HG03039 (cell line): ENCODE measurements around the gene PKP3.
"Not testable (repeated sequence)": the region's sequence is repeated elsewhere in the genome, so short reads cannot be mapped to it uniquely, and the experiment has no call there.

Source experiments
- ATAC-seq: cut with Tn5 transposase; IDR thresholded peaks from one replicate; pipeline ENCODE4 v1.9.1; 2021; ENCODE audit warnings: mild to moderate bottlenecking, moderate library complexity; ENCODE audit not compliant: unreplicated experiment

The PKP3 gene

DNA sequence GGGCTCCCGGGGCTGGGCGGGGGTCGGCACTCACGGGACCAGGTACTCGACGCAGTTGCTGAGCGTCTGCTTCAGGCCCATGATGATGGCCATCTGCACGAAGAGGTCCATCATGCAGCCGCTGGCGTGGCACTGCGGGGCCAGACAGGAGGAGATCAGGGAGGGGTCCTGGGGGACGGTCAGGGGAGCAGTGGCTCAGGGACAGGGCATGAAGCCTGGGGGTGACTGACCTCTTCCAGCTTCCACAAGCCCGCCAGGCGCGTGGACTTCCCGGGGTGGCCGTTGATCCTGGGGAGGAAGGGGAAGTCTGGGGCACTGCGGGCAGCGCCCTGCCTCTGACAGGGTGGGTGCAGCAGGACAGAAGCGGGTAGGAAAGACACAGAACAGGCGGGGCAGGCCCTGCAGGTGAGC lies 26.9 kb downstream of the PKP3 start:
- no peak for ATAC-seq

DNA sequence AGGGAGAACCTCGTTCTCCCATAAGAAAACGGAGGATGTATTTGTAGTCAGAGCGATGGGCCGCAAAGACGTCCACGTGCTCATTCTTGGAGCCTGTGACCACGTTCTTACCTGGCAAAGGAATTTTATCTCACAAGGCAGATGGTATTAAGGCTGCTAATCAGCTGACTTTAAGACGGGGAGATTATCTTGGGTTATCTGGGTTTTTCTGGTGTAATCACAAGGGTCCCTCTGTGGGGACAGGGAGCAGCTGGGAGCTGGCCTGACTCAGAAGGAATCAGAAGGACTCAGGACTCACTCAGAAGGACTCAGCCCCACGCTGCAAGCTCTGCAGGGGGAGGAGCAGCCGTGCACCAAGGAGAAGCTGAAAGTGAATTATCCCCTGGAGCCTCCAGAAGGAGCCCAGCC lies 28.2 kb downstream of the PKP3 start:
- no peak for ATAC-seq

DNA sequence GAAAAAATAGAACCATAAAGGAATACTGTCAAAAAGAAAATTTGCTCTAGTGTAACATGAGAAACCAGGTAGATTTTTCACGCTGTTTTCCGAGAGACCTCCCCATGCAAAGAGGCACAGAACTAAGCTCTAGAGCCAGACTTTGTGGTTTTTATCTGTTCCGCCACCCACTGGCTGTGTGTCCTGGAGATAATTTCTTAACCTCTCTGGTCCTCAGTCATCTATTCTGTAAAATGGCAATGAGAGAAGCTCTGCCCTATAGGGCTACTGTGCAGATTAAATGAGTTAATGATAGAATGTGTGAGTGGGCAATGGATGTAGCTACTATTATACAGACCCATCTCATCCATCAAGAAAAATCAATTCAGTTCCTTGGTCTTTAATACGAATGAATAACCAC lies 30.2 kb downstream of the PKP3 start:
- ATAC-seq = no peak

DNA sequence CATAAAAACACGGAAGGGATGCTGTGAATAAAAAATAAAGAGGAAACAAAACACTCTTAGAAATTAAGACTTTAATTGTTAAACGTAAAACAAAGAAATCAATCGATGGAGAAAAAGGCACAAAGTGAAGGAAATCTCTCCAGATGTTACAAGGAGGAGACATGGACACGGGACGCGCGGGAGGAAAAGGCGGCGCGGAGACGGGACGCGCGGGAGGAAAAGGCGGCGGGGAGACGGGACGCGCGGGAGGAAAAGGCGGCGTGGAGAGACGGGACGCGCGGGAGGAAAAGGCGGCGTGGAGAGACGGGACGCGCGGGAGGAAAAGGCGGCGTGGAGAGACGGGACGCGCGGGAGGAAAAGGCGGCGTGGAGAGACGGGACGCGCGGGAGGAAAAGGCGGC lies 30.8 kb downstream of the PKP3 start:
- not testable (repeated sequence) for ATAC-seq

DNA sequence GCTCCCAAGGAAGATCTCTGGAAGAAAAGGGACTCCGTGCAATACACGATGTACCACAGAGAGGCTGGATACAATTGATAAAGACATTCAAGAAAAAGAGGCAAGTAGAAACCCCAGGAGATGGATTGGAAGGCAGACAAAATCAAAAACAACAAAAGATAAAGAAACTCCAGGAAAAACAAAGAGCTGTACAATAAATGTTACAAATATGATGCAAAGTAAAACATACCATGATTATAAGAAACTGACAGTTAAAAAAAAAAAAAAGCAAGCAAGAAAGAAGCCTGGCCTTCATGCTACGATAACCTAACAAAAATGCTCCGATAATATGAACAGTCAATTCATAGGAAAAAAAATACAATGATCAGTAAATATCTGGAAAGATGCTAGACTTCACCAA lies 31.3 kb downstream of the PKP3 start:
- ATAC-seq = no peak

DNA sequence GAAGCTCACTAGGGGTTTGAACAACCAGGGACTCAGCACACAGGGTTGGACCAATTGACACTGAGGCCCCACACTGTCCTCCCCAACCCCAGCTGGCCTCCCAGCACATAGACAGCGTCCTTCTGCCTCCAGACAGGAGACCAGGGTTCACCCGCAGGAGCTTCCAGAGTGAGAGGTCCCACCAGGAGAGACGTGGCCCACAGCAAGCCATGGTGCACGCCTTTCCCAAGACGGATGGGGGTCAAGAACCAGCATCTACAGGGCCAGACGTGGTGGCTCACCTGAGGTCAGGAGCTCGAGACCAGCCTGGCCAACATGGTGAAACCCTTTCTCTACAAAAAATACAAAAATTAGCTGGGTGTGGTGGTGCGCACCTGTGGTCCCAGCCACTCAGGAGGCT lies 32.8 kb downstream of the PKP3 start:
- no peak for ATAC-seq

DNA sequence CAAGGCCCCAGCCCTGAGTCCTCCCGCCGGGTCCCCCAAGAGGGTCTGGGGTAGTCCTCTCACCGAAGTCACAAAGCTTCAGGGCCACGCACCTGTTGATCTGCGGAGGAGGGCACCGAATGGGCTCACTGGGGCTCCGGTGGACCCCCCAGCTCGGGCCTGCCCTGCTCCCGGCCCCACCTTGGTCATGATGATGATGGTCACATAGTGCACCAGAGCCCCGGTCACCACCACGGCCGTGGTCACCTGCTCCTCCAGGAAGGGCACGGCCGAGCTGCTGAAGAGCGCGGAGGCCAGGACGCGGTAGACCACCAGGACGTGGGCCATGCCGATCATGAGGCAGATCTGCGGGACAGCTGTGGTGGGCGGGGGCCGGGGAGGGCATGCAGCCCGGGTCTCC lies 34.3 kb downstream of the PKP3 start:
- ATAC-seq = no peak

DNA sequence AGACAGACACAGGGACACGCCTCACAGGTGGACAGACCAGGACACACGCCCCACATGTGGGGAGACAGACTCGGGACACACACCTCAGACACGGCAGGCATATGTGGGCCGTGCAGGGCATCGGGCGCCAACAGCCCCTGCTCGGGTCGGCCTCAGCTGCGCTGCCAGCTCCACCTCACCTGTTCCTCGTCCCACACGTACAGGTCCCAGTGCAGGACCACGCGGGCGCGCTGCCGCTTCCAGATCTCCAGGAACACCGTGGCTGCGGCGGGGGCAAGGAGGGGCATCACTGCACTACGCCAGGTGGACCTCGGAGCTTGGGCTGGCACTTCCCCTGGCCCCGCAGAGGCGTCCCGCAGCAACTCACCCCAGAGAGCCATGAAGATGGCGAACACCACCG lies 35.4 kb downstream of the PKP3 start:
- ATAC-seq = no peak

DNA sequence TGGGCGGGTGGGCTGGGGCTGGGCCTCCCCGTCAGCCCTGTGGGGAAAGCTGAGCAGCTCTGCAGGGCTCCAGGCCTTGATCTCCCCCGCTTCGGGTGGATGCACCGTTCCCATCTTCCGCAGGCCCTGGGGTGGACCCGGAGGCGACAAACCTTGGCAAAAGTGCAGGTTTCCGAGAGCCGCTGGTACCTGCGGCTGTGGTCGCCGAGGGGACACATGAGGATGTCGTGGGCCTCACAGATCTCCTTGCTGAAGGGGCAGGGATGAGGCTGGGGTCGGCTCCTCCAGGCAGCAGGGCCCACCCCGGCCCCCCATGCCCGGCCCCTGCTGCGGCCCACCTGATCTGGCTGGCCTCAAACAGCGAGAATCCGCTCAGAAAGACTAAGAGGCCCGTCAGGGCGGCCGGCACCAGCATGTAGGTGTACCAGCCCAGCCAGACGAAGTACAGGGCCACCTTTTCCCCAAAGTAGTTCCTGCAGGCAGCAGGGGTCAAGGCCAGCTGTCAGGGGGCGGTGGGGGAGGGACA lies 36.0 kb downstream of the PKP3 start:
- no peak for ATAC-seq

DNA sequence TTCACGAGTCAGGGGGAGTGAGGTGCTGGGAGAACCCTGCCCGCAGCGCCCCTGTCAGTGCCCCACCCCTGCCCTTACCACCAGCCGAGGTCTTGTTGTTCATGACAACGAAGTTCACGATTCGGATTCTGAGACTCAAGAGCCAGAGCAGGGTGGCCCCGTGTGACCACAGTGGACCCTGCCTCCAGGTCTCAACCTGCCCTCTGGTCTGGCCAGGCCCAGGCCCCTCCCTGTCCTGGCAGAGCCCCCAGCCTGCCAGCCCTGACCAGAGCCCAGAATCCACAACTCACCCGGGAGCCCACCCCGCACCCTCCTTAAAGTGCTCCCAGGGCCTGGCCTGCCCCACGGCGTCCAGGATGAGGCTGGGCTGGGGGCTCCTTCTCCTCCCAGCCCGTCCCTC lies 37.9 kb downstream of the PKP3 start:
- ATAC-seq = no peak

DNA sequence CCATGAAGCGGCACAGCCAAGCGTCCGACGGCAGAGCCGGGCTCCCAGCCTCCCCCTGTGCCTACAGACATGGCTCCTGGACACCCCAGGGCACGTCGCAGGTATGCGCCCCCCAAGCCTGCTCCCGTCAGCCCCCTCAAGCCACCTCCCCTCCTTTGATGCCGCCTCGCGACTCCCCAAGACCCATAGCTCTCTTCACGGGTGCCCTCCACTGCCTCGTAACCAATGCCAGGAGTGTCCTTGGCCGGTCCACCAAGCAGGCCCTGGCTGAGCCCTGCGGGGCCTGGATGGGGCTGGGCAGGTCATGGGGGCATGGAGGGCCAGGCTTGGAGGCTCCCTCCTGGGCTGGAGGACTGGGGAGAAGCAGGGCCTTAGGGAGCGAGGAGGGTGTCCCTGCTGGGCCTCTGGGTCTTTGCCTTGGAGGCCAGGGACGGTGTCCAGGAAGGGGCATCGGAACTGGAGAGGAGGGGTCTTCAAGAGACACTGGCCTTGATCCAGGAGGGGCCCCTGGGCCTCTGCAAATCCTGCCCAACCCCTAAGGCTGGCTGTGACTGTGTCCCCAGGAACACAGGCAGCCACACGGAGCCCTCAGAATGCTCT lies 38.6 kb downstream of the PKP3 start:
- ATAC-seq = no peak

DNA sequence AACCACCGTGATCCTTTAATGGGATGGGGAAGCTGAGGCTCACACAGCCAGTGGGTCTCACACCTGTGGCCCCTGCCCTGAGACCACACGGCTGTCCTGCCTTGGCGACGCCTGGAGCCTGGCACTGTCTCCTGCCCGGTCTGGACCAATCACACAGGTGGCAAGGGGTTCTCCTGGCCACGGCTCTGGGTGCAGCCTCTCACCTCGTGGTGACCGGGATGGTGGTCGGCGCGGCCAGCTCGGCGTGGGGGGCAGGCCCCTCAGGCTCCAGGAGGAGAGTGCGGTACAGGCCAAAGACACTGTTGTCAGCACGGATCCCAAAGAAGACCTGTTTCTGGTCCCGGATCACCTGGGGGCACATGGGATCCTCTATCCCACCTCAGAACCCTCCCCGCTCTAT lies 39.1 kb downstream of the PKP3 start:
- no peak for ATAC-seq

DNA sequence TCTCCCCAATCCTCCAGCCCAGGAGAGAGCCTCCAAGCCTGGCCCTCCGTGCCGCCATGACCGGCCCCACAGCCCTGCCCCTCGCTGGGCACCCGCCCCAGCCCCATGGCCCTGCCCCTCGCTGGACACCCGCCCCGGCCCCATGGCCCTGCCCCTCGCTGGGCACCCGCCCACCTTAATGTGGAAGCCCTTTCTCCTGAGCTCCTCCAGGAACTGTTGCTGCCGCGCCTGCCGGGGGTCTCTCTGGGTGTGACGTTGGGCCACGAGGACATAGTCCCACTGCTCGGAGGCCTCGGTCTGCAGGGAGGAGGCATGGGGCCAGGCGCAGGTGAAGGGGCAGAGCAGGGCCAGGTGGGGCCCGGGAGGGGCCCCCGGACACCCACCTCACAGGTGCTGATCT lies 39.6 kb downstream of the PKP3 start:
- ATAC-seq = no peak

DNA sequence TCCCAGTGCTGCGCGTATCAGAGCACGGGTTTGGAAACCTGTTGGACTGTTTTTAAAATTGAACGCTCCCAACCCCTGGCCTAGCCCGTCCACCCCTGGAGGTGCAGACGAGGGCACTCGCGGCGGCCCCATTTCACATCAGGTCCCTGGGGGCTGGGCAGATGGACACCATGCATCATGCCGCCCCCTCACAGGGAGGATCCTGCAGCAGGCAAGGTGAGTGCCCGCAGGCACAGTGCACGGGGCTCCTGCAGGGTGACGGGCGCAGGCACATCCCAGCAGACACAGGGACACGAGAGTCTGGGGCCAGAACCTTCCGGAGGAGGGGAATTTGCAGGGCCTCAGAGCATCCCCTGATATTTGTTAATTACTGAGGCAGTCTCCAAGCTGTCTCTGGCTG lies 40.5 kb downstream of the PKP3 start:
- ATAC-seq = no peak

DNA sequence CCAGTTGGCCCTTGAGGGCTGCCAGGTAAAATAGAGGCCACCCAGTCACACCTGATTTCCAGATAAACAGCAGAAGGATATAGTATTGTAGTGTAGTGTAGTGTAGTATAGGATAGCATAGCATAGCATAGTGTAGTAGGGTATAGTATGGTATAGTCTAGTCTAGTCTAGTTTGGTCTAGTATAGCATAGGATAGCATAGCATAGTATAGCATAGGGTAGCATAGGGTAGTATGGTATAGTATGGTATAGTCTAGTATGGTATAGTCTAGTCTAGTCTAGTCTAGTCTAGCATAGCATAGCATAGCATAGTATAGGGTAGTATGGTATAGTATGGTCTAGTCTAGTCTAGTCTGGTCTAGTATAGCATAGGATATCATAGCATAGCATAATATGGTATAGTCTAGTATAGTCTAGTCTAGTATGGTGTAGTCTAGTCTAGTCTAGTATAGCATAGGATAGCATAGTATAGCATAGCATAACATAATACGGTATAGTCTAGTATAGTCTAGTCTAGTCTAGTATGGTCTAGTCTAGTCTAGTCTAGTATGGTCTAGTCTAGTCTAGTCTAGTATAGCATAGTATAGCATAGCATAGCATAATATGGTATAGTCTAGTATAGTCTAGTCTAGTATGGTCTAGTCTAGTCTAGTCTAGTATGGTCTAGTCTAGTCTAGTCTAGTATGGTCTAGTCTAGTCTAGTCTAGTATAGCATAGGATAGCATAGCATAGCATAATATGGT lies 41.2 kb downstream of the PKP3 start:
- ATAC-seq = not testable (repeated sequence)

DNA sequence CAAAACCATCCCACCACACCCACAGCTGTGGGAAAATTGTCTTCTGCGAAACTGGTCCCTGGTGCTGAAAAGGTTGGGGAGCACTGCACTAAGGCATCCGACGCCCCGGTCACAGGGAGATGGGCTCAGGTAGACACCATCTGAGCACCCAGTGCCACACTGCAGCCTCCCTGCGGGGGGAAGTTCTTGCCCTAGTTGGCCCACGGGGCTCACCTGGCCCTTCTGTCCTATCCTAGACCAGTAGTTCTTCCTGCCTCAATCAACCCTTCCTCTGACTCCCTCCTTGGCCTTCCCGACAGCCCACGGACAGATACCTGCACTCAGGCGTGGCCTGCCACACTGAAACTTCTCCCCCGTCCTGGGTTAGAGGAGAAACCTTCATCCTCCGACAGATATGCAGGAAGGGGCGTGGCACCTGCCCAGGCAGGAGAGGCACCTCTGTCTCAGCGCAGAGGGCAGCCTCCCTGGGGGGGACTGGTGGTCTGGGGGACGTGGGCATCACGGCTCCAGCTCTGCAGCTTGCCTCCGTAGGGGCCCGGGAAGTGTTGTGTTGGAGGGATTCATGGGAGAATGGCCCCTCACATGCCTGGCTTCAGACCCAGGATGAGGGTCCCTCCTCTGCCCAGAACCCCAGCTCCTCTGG lies 43.3 kb downstream of the PKP3 start:
- no peak for ATAC-seq

DNA sequence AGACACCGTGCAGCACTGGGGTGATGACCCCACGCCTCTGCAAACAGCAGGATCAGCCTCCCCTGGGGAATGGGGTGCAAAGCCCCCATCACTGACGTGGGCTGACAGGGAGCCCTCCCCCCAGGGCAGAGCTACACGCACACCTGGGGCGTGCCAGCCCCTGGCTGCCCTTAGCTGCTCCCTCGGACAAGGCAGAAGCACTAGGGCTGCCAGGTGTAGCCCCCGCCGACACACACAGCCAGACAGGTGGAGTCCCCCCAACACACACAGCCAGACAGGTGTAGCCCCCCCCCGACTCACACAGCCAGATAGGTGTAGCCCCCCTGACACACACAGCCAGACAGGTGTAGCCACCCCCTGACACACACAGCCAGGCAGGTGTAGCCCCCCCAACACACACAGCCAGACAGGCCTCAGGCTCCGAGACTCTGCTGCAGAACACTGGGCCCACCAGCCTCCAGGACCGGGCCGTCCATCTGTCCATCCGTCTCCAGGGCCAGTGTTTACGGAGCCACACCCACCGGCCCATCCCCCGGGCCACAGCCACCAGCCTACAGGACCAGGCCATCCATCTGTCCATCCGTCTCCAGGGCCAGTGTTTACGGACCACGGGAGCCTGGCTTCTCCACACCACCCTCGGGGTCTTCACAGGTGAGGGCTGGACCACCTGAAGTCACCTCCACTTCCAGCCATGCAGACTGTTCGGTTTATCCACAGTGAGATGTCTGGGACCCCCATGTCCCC lies 44.3 kb downstream of the PKP3 start:
- ATAC-seq = no peak

DNA sequence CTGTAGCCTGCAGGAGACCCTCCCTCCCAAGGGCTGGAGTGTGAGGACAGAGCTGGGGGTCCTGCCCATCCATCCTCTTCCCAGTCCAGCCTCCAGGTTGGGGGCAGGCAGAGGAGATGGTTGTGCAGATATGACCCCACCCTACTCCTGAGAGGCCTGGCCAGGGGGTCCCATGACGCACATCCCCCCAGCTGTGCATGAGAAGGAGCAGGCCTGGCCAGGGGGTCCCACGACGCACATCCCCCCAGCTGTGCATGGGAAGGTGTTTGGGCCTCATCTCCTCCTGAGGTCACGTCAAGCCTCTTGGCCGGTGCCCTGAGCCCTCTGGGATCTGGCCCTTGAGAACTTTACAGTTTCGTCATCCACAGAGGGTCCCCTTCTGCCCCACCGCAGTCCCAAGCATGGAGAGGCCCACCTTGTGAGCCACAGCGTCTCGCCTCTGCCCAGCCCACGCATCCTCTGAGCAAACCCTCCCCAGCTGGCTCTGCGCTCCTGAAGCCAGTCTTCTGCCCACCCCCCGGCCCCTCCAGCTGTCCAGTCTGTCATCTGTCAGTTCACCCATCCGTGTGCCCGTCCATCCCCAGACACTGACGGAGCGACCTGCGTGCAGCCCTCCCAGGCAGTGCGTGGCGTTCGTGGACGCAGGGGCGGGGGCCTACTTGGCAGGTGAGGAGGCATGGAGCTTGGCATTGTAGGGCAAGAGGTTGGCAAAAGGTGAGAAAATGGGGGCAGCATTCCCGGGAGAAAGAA lies 45.5 kb downstream of the PKP3 start:
- no peak for ATAC-seq

DNA sequence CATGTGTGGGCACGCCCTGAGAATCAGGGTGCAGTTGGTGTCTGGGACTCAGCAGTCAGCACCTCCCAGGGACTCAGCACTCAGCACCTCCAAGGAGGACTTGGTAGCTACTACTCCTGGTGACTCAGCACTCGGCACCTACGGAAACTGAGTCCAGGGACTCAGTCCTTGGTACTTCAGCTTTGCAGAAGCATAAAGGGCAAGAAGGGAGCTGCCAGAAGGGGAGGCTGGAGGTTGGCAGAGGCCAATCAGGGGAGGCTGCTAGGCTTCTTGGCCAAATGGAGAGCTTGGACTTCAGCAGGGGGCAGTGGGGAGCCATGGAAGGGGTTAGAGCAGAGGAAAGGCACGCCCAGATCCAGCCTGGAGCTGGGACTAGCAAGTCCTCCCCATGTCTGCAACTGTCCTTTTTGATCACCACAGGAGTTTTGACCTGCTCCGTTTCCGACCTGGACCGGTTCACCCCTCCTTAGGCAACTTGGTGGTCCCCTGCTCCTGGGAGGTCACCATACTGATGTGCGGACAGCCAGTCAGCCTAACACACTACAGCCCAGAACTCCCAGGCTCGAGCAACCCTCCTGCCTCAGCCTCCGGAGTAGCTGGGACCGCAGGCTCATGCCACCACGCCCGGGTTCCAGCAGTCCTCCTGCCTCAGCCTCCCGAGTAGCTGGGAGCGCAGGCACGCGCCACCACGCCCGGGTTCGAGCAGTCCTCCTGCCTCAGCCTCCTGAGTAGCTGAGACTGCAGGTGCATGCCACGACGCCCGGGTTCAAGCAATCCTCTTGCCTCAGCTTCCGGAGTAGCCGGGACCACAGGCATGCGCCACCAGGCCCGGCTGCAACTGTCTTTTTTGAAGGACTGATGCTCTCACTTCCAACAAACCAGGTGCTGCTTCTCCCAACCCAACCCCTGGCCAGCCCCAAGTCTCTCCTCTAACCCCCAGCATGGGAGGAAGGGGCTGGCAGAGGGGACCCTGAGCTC lies 46.3 kb downstream of the PKP3 start:
- ATAC-seq = no peak

DNA sequence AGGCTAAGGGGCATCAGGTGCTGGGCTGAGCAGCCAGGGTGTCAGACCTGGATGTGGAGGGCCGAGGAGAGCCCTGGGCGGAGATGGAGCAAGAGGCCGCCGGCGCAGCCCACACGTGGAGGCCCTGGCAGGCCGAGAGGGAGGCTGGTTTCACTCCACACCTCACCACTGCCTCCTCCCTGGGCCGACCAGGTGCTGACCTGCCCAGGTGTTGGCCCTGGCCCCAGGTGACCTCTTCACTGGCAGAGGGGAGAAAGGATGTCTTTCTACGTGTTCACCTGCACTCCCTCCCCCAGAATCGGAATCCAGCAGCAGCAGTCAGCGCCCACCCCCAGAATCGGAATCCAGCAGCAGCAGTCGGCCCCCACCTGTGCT lies 47.0 kb downstream of the PKP3 start:
- no peak for ATAC-seq
